Kidney glomerular epithelial cell (primary cell): ENCODE measurements around the gene LOC101059915.
"Not testable (repeated sequence)": the region's sequence is repeated elsewhere in the genome, so short reads cannot be mapped to it uniquely, and the experiment has no call there.

Experiments used
- DNase-seq: peaks from one replicate; lab custom pipeline; 2025; lab: John Stamatoyannopoulos, UW

The LOC101059915 gene

GRCh38 chrX:71675636-71676035 is 8.3 kb downstream of the LOC101059915 start:
- not testable (repeated sequence) for DNase-seq

GRCh38 chrX:71676068-71676795 is 8.9 kb downstream of the LOC101059915 start:
- not testable (repeated sequence) for DNase-seq

DNA sequence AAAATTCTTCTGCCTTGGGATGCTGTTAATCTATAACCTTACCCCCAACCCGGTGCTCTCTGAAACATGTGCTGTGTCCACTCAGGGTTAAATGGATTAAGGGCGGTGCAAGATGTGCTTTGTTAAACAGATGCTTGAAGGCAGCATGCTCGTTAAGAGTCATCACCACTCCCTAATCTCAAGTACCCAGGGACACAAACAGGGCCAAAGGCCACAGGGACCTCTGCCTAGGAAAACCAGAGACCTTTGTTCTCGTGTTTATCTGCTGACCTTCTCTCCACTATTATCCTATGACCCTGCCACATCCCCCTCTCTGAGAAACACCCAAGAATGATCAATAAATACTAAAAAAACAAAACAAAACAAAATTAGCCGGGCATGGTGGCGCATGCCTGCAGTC is 9.8 kb downstream of the LOC101059915 start:
- not testable (repeated sequence) for DNase-seq

- DNase-seq, result no peak
Measured at GRCh38 chrX:71679575-71680207, 12.3 kb downstream of the LOC101059915 start.

DNA sequence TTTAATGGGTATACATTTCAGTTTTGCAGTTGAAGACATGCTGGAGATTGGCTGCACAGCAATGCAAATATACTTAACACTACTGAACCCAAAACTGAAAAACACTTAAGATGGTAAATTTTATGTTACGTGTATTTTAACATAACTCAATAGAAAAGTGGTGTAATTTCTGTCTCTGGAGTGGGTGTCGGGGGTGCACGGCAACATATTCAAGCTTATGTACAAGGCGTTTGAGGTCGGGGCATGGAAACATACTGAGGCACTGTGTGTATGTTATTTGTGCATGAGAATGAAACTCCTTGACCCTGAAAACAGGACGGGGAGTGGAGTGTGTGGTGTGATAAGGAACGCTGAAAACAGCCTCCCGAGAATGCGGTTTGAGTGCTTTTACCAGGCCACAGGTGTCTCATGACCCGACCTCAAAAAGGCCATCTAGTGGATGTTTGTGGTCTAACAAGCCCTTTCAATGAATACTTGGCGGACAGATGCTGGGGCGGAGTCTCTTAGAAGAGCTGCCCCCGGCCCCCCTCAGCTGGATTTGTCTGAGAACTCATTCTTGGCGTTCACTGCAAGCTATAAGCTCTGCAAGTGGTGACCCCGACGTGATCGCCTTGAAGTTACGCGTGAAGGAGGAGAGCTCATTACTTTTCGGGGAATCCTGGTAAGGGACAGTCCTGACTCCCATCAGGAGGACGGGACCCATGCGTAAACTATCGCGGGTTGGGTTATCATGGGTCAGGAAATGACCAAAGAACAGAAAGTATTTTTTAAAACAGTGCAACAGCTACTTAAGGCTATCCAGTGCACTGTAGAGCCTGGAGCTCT is 29.5 kb downstream of the LOC101059915 start:
- DNase-seq, result not testable (repeated sequence)

DNA sequence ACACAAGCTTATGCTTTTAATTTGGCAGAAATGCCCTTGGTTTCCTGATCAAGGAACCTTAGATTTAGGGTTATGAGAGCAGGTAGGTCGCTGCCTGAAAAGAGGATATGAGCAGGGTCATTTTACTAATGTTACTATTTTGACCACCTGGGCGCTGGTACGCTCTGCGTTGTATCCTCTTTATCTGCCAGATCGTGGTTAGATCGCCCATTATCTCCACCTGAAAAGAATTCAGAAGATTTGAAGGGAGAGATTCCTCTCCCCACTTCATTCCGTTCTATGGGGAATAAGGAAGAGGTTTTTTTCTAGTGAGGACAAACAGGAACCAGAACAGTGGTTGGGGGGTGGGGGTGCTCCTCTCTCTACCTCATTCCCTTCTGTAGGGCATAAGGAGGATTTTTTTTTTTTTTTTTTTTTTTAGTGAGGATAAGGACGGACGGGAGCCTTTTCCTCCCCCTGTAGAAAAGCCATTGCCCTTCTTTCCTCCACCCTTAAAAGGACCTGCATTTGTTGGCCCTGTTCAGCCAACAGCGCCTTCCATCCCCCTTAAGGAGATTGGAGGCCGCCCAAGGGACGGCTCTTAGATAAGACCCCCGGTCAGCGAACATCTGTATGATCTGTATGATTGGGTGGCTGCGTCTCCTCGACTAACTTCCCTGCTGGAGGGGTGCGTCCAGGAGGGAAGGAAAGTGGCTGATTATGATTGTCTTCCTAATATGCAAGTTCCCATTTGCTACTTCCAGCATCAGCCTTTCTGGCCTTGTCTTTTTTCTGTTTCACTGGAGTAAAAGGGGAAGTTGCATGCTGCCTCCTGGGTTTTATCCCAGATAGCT is 30.3 kb downstream of the LOC101059915 start:
- DNase-seq, result not testable (repeated sequence)

GRCh38 chrX:71698299-71699022 is 31.1 kb downstream of the LOC101059915 start:
- DNase-seq, result not testable (repeated sequence)

- not testable (repeated sequence) for DNase-seq
Measured at GRCh38 chrX:71699023-71699344, 31.6 kb downstream of the LOC101059915 start.

GRCh38 chrX:71702853-71703252 is 35.5 kb downstream of the LOC101059915 start:
- not testable (repeated sequence) for DNase-seq

GRCh38 chrX:71714064-71714463 is 46.7 kb downstream of the LOC101059915 start:
- DNase-seq, result not testable (repeated sequence)

DNA sequence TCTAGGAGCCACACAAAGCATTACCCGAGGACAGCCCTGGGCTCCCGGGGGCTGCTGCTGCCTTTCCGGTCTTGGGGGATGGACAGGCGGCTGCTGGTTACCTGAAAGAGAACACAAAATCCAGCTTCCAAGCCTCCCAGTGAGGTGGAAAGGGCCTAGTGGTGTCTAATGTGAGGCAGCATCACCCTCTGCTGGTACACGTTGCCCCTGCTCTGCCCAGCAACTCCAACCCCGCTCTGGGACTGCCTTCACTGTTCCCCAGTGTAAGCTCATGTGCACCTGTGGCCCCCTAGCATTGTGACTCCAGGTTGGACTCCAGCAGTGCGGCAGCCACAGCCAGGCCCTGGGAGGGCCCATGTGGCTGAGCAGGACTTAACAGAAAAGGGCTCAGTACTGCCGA is 48.2 kb downstream of the LOC101059915 start:
- not testable (repeated sequence) for DNase-seq

DNA sequence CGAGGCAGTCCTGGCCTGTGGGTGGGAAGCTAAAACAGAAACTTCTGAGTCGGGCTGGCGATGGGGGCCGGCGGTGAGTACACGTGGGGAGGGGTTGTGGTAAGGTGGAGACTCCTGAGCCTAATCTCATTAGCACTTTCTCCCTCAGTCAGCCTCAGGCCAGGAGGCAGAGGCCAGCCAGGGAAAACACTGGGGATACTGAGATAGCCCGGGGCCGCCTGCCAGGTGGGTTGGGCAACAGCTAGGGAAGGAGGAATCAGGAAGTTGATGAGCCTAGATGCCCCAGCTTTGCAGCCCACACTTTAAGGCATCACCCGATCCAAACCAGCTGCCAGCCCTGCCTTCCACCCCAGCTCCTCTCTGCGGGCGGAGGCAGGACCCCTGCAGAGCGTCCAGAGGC is 49.0 kb downstream of the LOC101059915 start:
- not testable (repeated sequence) for DNase-seq

- DNase-seq, result not testable (repeated sequence)
Measured at GRCh38 chrX:71718185-71718584, 50.8 kb downstream of the LOC101059915 start, which contains the start of gene CXorf49. Gene CXorf49 (minus strand): TSS chrX:71718285. CDS start chrX:71718151, 134 bp downstream.

GRCh38 chrX:71719195-71719594 is 51.8 kb downstream of the LOC101059915 start:
- not testable (repeated sequence) for DNase-seq

DNA sequence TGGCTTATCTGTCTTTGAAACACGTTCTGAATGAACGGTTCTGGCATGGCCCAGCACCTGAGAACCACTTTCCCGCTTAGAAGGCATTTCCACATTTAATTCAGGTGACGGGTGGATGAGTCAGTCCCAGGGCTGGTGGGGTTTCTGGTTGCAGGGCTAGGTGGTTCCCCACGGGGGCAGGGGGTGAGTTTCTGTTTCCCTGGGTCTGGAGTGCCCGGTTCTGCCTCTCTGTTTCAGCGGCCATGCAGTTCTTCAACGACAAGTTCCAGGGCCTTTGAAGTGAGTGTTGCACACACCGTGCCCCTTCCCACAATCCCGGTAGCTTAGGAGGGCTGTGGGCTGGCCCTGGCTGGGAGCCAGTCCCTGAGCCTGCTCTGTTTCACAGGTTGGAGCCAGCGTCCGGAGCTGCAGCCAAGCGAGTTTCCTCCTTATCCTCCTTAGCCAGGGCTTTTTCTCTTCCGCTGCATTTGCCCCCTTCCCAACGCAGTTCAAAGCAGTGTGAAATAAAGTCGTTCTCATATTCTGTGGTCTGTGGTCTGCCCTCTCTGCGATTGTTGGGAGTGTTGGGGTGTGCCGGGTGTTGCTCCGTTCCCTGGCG is 53.0 kb downstream of the LOC101059915 start:
- not testable (repeated sequence) for DNase-seq
